Measurements from ENCODE around the gene RNF214.

DNA sequence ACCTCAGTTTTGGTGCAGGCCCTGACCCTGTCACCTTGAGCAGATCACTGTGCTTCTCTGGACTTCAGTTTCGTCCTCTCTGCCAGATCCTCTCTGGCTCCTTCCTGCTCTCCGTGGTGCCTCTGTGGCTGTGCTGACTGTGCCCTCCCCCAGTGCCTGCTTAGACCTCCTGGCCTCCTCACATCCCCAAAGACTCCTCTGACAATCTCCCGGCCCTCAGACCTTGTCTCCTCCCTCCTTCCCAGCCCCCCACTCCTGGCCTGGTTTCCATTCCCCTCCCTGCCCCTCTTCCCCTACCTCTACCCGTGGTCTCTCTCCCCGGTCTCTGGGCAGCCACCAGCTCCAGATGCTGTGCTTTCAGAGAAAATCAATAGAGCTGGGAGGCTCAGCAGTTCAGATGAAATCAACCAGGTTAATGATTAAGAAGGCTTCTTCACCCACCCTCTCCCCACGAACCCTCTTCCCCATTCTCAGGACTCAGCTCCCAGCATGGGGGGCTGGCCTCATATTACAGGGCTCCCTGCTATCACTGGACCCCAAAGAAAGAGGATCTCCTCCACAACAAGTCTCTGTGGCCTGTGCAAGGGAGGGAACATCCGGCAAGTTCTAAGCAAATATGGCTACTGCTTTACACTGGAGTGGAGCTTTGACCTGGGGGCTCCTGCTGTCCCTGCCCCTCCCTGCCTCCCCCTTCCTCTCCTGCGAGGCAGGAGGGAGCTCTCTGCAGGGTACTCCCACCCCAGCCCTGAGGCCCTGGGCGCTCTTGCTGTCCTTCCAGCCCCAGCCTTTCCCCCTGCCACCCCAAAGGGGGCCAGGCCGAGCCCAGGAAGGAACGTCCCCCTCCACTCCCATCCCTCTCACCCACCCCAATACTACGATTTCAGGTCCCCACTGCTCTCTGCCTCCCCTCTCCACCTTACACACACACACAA lies 67.1 kb downstream of the RNF214 start:
- TF ChIP-seq TAF1 (IDR thresholded peaks at IDR 0.05; ENCODE audit: borderline replicate concordance, low read depth, low read length) = no peak
- no peak for TF ChIP-seq POLR2A (IDR thresholded peaks at IDR 0.05; ENCODE audit: low read depth, low read length)
- TF ChIP-seq POLR2AphosphoS5 (IDR thresholded peaks at IDR 0.05; ENCODE audit: low read depth, low read length) = no peak
